ENCODE results near the gene CEBPG.

Gene CEBPG

GRCh38 chr19:33408116-33408515 is 34.6 kb downstream of the CEBPG start:
- DNase-seq: no peak

- no peak for DNase-seq
Measured at GRCh38 chr19:33408538-33409434, 35.3 kb downstream of the CEBPG start.

DNA sequence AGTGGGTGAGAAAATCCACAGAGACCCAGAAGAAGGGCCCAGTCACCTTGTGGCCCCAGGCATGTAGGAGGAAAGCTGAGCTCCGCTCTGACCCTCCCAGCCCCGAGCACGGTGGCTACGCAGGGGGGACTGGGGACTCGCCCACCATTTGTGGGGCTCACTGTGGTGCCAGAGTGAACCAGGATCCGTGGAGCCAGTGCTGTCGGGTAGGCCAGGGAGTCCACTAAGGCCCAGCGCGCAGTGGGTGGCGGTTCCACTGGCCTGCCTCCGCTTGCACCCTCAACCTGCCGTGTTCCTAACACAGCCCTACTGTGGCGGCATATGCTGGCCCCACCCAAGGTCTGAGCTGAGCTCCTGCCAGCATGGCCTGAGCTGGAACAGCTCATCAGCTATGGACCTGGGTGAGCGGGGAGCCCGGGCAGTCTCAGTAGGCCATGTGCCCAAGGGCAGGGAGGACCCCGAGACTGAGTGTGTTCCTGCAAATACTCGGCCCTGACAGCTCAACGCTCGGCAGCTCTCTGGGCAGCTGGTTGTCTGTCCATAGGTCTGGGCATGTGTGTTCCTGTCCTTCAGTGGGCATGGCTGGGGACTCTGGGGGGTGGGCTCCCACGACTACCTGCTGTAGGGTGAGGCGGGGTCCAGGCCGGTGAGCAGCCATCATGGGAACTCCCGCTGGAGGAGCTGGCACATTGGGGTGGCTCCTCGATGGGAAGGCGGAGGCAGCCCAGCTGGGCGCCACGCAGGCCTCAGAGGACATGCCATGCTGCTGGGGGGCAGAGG is 36.6 kb downstream of the CEBPG start:
- DNase-seq: no peak

GRCh38 chr19:33410915-33411401 is 37.4 kb downstream of the CEBPG start:
- DNase-seq: no peak

DNA sequence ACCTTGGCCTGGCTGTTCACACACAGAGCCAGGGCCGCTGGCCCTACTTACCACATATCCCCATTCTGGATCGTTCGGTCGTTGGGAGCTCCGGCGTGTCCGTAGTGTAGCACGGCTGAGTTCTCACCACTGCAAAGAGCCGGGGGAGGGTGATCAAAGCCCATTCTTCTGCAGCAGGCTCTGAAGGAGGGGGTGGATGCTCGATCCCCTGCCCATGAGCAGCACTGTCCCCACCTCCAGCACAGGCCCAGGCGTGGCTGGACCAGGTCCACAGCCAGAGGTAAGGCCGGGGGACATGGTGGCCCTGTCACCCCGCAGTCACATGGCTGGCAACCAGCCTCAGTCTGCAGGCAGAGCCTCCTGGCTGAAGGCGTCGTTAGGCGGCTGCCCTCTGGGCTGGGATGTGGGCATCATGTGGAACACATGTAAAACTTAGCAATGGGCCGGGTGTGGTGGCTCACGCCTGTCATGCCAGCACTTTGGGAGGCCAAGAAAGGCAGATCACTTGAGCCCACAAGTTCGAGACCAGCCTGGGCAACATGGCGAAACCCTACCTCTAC is 38.2 kb downstream of the CEBPG start:
- DNase-seq: no peak

DNA sequence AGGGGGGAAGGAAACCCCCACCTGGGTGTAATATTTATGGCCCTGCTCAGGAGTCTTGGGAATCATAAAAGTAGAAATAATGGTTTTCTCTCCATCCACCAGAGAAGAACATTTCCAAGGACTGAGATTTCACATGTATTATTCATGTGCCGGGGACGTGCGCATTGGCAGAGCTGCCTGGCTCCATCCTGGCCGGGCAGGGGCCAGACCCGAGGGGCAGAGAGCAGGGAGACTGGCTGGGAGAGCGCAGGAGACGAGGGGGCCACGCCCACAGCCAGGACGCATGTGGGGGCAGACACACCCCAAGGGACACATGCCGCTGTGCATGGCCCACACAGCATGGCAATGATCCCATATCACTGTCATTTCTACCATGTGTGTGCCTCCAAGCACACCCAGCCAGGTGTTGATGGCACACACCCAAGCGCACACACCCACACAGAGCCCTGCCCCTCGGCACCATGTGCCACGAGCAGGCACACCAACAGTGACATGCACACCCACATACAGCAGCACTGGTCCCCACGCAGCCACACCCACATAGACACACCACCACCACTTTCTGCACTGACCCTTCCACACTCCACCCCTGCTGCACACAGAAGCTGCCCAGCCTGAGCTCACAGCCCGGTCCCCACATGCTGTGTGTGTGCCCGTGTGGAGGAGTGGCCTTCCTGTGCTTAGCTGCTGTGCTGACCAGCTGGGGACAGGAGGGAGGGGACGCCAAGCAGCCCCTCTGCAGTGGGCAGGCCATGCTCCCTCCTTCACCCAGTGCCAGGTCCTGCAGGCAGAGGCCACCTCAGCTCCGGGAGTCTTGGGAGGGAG is 39.3 kb downstream of the CEBPG start:
- DNase-seq: no peak

GRCh38 chr19:33413426-33413725 is 39.9 kb downstream of the CEBPG start:
- DNase-seq: no peak

- no peak for DNase-seq
Measured at GRCh38 chr19:33413868-33414666, 40.6 kb downstream of the CEBPG start.

DNA sequence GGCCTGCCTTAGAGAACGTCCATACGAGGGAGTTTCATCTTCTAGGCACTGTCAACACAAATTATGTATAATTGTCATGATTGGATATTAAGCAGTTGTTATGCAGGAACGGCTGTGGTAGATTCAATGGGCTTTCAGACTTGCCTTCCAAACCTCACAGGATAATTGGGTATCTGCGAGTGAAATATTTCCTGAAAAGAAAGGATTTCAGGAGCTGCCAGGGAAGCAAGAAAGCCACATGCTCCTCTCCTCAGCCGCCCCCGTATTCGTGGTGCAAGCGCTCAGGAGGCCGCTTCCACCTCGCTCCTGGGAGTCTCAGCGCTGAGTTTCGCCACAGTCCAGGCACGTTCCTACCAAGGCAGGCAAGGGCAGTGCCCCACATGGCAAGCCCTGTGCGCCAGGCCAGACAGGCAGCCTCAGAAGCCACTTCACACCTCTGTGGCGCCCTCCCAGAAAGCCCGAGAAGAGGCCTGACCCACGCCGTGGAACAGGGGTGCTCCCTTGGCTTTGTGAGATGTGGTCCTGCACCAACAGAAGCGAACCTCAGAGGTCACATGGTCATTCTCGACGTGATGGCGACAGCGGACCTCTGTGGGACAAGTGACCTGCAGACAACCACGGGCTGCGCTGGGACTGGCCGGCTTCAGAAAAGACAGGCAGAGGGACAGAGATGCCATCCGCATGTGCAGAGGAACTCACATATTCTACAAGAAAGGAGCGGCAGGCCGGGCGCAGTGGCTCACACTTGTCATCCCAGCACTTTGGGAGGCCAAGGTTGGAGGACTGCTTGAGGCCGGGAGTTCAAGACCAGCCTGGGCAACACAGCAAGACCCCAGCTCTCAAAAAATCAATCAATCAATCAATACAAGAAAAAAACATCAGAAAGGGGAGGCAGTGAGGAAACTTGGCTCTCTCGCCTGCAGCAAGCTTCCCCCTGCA is 41.4 kb downstream of the CEBPG start:
- DNase-seq: no peak

GRCh38 chr19:33416307-33417215 is 43.1 kb downstream of the CEBPG start:
- no peak for DNase-seq

DNA sequence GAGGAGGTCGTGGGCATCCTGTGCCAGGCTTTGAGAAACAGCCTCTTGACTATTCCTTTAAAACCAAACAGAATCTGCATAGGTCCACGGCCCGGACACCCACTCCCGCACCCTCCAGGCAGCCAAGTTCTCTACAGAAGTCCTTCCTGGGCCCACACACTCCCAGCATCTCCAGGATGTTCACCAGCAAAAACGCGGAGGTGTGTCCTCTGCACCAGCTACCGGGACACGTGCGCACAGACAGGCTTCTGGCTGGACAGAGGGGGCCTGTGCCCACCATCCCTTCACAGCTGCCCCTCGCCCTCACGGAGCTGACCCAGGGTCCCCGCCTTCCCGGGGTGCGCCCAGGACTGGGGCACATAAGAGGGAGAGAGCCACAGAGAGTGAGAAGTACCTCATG is 44.2 kb downstream of the CEBPG start:
- DNase-seq: no peak

DNA sequence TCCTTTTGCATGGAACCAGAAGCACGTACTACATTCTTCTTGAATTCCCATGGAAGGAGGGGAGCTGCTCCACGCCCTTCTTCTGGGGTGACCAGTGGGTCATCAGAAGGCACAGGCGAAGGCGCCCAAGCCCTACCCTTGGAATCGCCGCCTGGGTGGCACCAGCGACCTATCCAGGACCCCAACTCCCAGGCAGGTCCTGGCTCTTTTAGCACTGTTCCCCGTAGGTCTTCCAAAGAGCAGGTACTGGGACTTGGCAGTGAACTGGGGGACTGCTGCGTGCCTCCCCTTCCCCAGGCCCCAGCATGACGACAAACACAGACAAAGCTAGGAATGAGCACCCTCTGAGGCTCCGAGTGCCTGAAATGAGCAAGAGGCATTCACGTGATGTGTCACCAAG is 45.0 kb downstream of the CEBPG start:
- DNase-seq: no peak

DNA sequence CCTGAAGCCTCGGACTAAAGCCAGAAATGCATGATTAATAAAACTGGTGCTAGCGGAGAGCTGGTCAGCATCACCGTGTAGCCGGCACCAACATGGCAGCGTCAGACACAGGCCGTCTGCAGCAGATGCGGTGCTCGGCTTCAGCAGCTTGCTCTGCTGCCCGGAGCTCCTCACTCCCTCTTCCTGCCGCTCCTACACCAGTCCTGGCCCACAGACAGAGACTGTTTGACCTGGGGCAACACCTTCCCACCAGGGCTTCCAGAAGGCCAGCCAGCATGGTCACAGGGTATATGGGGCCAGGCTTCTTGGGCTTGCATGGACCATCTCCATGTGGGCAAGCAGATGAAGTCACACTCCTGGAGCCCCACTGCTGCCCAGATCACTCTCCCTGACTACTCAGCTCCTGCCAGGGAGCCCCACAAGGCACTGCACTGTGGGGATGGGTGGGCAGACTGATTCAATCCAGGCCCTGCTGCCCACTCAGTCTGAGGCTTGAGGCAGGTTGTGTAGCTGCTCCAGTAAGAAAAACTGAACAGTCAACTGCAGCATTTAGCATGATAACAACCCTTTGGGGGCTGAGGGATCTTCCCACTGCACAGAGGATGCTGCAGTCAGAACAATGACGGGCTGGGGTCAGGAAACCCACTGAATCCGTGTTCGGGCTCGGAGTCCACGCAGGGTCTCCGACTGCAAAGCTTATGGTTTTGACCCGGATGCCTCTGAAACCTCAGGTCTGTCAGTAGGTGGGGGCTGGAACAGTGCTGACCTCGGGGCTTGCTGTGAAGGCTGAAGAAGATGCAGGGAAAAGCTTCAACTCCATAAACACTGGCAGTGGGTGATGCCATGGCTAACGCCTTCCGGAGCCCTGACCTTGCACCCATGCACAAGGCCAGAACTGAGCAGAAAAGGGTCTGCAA is 45.6 kb downstream of the CEBPG start:
- DNase-seq: no peak

DNA sequence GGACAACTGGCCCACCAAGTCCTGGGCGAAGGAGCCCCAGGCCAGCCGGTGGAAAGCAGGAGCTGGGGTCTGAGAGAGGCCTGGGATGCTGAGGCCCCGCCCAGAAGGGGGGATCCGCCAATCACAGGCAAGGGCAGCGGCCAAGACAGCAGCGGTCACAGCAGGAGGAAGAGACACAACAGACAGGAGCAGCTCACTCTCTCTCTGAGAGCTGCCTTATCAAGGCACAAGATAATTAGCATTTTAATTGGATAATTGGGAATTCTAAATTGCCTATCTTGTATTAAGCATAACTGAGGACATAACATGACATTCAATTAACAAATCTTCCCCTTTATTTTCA is 46.2 kb downstream of the CEBPG start:
- DNase-seq: no peak

DNA sequence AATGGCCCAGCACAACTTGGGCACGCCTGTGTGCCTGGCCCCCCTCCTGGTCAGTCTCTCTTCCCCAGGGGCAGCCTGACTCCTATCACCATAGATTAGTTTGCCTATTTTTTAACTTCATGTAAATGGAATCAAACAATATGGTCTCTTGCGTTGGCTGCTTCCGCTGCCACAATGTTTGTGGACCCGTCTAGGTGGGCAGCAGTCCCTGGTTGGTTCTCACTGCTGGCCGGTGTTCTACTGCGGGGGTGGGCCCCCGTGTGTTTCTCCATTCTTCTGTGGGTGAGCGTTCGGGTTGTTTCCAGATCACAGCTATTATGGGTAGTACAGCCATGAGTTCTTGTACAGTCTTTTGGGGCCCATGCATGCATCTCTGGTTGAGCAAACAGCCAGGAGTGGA is 47.3 kb downstream of the CEBPG start:
- DNase-seq: no peak

DNA sequence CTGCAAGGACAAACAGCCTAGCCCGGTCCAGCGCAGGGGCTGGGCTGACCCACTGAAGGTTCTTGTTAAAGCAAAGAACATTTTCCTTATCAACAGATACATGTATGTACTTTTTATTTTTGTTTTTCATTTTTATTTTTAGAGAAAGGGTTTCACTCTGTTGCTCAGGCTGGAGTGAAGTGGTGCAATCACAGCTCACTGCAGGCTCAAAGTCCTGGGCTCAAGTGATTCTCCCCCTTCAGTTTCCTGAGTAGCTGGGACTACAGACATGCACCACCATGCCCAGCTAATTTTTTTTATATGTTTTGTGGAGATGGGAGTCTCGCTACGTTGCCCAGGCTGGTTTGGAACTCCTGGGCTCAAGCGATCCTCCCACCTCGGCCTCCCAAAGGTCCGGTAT is 47.9 kb downstream of the CEBPG start:
- DNase-seq: no peak

DNA sequence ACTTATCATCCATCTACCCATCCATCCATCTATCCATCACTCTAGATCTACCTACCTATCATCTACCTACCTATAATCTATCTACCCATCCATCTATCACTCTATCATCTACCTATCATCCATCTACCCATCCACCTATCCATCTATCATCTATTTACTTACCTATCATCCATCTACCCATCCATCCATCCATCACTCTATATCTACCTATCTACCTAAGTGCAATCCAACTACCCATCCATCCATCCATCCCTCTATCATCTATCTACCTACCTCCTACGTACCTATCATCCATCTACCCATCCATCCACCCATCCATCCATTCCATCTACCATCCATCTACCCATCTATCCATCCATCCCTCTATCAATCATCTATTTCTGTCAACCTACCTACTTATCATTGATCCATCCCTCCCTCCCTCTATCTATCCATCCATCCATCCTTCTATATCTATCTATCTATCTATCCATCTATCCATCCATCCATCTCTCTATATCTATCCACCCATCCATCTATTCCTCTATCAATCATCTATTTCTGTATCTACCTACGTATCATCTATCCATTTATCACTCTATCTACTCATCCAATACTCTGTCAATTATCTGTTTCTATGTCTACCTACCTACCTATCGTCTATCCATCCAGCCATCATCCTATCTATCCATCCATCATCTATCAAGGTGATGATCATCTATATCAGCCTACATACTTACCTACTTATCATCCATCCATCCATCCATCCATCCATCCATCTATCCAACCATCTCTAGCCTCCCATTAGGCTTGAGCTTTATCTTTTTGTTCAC is 49.1 kb downstream of the CEBPG start:
- DNase-seq: no peak

- DNase-seq: no peak
Measured at GRCh38 chr19:33424181-33424580, 50.7 kb downstream of the CEBPG start.

All from GOT3 (cell line).